Activated naive CD8-positive, alpha-beta T cell (primary cell): ENCODE results near the gene NIT1.

Experiments
- H3K27ac Mint-ChIP-seq: one replicate; pipeline ENCODE4 v1.8.0; 2021; ENCODE audit warnings: mixed read lengths
- H3K27me3 Mint-ChIP-seq: one replicate; pipeline ENCODE4 v1.8.0; 2021; ENCODE audit warnings: mixed read lengths
- H3K36me3 Mint-ChIP-seq: one replicate; pipeline ENCODE4 v1.8.0; 2021; ENCODE audit warnings: mixed read lengths
- H3K4me1 Mint-ChIP-seq: one replicate; pipeline ENCODE4 v1.8.0; 2021; ENCODE audit warnings: low read depth, mixed read lengths
- H3K4me3 Mint-ChIP-seq: one replicate; pipeline ENCODE4 v1.8.0; 2021; ENCODE audit warnings: mild to moderate bottlenecking, mixed read lengths
- H3K9me3 Mint-ChIP-seq: one replicate; pipeline ENCODE4 v1.8.0; 2021; ENCODE audit warnings: low read depth, mixed read lengths

Gene NIT1

DNA sequence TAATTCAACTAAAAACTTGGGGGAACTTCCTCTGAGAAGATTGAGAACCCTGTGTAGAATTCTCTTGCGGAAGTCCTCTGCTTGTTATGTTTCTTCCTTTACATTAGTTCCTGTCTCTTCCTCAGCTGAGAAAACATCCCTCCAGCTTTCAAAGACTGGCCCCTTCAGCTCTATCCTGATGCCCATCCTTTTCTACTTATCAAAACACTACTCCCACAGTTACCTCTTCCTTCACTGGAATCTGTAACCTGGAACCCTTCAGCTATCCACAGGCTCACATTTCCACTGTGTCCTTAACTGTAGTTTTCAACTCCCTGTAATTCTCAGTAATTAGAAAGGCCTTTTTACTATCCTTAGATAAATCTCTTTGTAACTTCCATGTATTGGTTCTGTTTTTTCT is 20.5 kb downstream of the NIT1 start:
- no peak overlapping the region for H3K4me3 Mint-ChIP-seq
- H3K4me1 Mint-ChIP-seq: peaks cover 5% of the 10 kb centered on the region
- H3K36me3 Mint-ChIP-seq: no peaks in the 10 kb centered on the region
- H3K9me3 Mint-ChIP-seq: no peaks in the 10 kb centered on the region
- H3K27ac Mint-ChIP-seq: peak overlapping the region; percentile 17
- no peaks in the 10 kb centered on the region for H3K27me3 Mint-ChIP-seq

DNA sequence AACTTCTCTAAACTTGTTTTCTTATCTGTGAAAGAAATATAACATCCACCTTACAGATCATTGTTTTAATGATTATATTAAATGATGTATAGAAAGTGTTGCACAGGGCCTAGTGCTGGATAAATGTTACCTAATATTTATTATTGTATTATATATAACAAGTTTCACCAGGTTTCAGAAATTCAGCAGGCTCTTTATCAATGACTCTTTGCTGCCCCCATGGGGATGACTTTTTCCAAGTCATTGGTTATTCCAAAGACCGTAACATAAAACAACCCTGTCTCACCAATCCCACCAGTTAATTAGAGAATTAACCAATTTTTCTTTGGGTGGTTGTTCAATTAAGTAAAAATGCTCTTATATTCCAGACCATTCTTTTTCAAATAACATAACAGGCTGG is 21.9 kb downstream of the NIT1 start:
- no peaks in the 10 kb centered on the region for H3K36me3 Mint-ChIP-seq
- H3K27me3 Mint-ChIP-seq: no peaks in the 10 kb centered on the region
- no peaks in the 10 kb centered on the region for H3K9me3 Mint-ChIP-seq
- H3K27ac Mint-ChIP-seq: no peak overlapping the region
- H3K4me3 Mint-ChIP-seq: no peak overlapping the region
- H3K4me1 Mint-ChIP-seq: peaks cover 5% of the 10 kb centered on the region

DNA sequence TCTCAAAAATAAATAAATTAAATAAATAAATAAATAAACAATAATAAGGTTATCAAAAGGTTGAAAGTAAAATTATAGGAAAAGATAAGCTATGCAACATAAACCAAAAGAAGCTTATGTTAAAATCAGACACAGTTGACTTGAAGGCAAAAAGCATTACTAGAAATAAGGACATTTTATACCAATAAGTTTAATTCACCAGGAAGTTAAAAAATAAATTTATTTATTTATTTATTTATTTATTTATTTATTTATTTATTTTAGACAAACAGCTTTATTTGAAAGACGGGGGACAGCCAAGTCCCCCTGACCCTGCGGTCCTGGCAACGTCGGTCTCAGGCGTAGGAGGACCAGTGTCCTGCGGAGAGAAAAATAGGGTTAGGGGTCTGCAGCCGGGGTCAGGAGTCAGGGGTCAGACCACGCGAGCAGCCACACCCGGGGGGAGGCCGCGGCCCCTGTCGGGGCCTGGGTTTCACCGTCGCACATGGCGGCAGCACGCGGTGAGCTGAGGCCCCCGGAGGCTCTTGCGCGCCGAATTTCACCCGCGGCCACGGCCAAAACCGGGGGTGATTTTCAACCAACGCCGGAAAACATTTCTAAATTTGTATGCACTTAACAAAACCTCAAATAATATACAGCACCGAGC is 23.0 kb downstream of the NIT1 start:
- Mint-ChIP-seq H3K27ac (no peak overlapping the region), H3K27me3 (no peaks in the 10 kb centered on the region), H3K36me3 (no peaks in the 10 kb centered on the region), H3K4me1 (peaks cover 1% of the 10 kb centered on the region), H3K9me3 (no peaks in the 10 kb centered on the region), H3K4me3 (no peak overlapping the region)

DNA sequence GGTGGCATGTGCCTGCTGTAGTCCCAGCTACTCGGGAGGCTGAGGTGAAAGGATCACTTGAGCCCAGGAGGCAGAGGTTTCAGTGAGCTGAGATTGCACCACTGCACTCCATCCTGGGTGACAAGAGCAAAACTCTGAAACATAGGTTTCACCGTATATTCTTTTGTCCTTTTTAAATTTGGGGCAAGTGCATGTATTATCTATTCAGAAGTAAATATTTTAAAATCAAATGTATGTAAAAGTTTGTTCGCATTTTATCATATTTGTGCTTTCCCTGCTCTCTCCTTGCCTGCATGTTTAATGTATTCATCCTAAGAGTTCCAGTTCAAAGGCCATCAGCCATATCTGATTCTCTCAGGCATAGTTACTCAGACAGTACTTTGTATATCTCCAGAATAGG is 27.9 kb downstream of the NIT1 start:
- Mint-ChIP-seq H3K27me3 (no peaks in the 10 kb centered on the region), H3K4me1 (no peaks in the 10 kb centered on the region), H3K27ac (no peak overlapping the region), H3K4me3 (no peak overlapping the region), H3K9me3 (no peaks in the 10 kb centered on the region), H3K36me3 (no peaks in the 10 kb centered on the region)

DNA sequence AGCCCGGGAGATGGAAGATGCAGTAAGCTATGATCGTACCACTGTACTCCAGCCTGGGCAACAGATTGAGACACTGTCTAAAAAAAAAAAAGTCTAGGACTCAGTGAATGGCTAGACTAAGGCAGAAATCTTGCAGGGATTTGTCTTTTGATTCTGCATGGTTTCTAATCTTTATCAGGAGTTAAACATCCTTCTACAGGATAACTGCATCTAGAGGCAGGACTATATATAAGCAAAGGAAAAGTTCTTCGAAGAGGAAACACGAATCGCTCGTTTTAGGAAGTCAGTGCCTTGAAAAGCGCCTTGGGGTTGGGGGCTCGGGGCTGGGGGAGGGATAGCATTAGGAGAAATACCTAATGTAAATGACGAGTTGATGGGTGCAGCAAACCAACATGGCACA is 35.3 kb downstream of the NIT1 start:
- Mint-ChIP-seq H3K36me3 (peaks cover 9% of the 10 kb centered on the region), H3K27me3 (no peaks in the 10 kb centered on the region), H3K4me1 (peaks cover 23% of the 10 kb centered on the region), H3K27ac (peak overlapping the region; percentile 78), H3K9me3 (no peaks in the 10 kb centered on the region), H3K4me3 (peak overlapping the region; percentile 98)

DNA sequence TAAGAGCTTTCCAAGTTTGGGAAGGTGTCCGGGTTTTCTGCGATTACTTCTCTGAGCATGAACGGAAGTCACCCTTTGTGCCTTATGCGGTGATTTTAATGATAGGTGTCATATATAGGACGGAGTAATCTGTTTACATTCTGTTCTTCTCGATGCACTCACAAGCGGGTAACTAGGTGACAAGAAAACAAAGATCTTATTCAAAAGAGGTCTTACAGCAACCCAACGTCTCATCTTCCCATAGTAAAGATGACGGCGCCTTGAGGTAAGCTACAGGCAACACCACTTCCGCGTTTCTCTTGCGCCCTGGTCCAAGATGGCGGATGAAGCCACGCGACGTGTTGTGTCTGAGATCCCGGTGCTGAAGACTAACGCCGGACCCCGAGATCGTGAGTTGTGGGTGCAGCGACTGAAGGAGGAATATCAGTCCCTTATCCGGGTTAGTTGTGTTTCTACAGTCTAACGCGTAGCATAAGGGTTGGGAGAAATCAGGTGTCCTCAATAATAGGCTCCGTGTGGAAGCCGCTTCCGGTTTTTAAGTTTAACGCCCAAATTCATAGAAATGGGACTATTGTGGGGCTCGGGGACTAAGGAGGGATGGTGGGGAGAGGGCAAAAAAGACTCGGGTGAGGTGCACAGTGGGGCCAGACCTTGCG is 35.9 kb downstream of the NIT1 start, which contains the start of gene UFC1:
Gene UFC1, plus strand, starts transcription at position 297 of the 656 bp plus-strand sequence. Its CDS starts 20 bp downstream, at position 317.
- Mint-ChIP-seq H3K4me3 (peak within 1 kb of the TSS; percentile 98), H3K36me3 (peaks cover 9% of the 10 kb centered on the region), H3K27ac (peak within 1 kb of the TSS; percentile 100), H3K9me3 (no peaks in the 10 kb centered on the region), H3K4me1 (peaks cover 29% of the 10 kb centered on the region), H3K27me3 (no peaks in the 10 kb centered on the region)

DNA sequence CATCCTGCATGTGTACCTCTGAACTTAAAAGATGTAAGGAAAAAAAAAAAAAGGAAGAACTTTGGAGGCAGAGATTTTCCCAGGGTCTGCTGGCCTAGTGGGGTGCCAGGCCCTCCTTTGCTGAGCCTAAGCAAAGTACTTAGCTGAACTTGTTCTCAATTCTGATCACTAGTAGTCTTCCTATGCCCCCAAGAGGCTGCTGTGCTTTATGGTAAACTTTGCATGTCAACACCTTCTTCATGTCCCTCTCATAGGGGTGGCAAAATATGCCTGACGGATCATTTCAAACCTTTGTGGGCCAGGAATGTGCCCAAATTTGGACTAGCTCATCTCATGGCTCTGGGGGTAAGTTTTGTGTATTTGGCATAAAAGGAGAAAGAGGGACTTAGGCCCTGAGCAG is 40.0 kb downstream of the NIT1 start:
- peak overlapping the region; percentile 92 for H3K4me3 Mint-ChIP-seq
- no peaks in the 10 kb centered on the region for H3K27me3 Mint-ChIP-seq
- H3K36me3 Mint-ChIP-seq: peaks cover 14% of the 10 kb centered on the region
- H3K4me1 Mint-ChIP-seq: peaks cover 61% of the 10 kb centered on the region
- no peaks in the 10 kb centered on the region for H3K9me3 Mint-ChIP-seq
- H3K27ac Mint-ChIP-seq: peak overlapping the region; percentile 92

DNA sequence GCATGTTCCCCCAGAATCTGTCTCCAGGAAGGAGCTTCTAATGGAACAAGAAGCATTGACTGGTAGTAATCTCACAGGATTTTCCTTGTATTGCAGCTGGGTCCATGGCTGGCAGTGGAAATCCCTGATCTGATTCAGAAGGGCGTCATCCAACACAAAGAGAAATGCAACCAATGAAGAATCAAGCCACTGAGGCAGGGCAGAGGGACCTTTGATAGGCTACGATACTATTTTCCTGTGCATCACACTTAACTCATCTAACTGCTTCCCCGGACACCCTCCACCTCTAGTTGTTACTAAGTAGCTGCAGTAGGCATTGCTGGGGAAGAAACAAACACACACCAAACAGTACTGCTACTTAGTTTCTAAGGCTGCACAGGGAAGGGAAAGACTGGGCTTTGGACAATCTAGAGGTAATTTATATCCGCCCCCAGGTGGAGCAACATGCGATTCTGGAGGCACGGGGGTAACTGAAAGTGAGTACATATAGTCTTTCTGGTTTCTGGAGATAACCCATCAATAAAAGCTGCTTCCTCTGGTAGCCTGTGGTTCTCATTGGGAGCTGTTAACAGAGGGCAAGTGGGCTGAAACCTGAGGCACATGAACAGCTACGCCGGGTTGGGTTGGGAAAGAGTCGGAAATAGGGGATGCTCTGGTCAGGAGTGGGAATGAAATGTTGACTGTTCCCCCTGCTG is 40.6 kb downstream of the NIT1 start:
- H3K4me1 Mint-ChIP-seq: peaks cover 59% of the 10 kb centered on the region
- H3K27me3 Mint-ChIP-seq: no peaks in the 10 kb centered on the region
- H3K36me3 Mint-ChIP-seq: peaks cover 14% of the 10 kb centered on the region
- peak overlapping the region; percentile 92 for H3K4me3 Mint-ChIP-seq
- H3K9me3 Mint-ChIP-seq: no peaks in the 10 kb centered on the region
- H3K27ac Mint-ChIP-seq: peak overlapping the region; percentile 92

DNA sequence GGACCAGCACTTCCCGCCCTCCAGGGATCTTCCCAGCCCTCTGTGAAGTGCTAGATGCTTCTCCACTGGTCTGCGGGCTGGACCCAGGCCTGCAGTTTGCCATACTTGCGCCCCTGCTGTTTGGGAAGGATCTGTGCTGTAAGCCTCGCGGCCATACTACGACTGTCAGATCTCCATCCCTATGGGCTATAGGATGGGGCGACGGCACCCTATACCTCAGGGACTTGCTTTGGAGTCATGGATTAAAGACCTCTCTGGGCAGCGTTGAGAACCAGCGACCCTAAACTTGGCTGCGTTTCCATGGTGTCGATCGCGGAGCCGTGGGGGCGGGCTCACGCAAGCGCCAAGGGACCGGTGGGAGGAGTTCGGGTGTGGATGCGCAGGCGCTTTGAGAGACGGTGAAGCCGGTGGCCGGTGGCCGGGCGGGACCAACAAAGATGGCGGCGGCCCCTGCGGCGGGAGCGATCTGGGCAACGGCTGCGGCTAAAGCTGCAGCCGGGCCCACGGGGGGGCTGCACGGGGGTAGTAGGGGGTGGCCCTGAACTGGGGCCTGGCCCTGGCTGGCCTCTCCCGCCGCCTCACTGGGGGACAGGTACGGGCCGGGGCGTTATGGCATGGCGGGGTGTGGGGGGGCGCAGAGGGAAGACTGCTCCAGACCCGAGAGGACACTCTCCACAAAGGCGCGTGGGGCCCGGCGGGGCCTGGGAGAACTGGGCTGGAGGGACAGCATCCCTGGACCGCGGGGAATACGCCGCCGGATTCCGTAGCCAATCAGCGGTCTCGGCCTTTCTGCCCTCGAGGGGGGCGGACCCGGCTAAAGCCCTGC is 41.4 kb downstream of the NIT1 start, which contains the start of gene USP21:
Gene USP21, plus strand, starts transcription at position 414 of the 826 bp plus-strand sequence. CDS start 1,141 bp downstream, outside the sequence.
- Mint-ChIP-seq H3K36me3 (peaks cover 14% of the 10 kb centered on the region), H3K4me1 (peaks cover 55% of the 10 kb centered on the region), H3K27ac (peak within 1 kb of the TSS; percentile 92)

DNA sequence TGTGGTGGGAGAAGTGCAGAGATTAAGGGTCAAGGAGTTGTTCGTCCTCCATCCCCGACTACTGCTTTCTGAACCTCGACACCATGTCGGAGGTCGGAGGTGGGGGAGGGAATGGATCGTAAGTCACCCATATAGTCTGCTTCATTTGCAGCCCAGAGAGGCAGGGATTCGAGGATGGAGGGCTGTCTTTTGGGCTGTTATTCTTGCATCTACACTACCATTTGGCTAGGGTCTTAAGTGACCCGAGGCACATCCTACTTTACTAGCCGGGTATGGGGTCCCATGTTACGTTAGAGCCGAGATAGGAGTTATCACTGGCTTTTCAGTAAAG is 42.0 kb downstream of the NIT1 start:
- H3K4me3 Mint-ChIP-seq: peak overlapping the region; percentile 92
- H3K27me3 Mint-ChIP-seq: no peaks in the 10 kb centered on the region
- H3K9me3 Mint-ChIP-seq: no peaks in the 10 kb centered on the region
- peaks cover 53% of the 10 kb centered on the region for H3K4me1 Mint-ChIP-seq
- H3K27ac Mint-ChIP-seq: peak overlapping the region; percentile 92
- peaks cover 14% of the 10 kb centered on the region for H3K36me3 Mint-ChIP-seq

More for the DNA sequence above, 41.4 kb downstream of the NIT1 start, which contains the start of gene USP21:
- no peaks in the 10 kb centered on the region for H3K9me3 Mint-ChIP-seq
- H3K4me3 Mint-ChIP-seq: peak within 1 kb of the TSS; percentile 92
- no peaks in the 10 kb centered on the region for H3K27me3 Mint-ChIP-seq

DNA sequence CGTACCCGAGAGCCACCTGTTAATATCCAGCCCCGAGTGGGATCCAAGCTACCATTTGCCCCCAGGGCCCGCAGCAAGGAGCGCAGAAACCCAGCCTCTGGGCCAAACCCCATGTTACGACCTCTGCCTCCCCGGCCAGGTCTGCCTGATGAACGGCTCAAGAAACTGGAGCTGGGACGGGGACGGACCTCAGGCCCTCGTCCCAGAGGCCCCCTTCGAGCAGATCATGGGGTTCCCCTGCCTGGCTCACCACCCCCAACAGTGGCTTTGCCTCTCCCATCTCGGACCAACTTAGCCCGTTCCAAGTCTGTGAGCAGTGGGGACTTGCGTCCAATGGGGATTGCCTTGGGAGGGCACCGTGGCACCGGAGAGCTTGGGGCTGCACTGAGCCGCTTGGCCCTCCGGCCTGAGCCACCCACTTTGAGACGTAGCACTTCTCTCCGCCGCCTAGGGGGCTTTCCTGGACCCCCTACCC is 42.8 kb downstream of the NIT1 start:
- H3K4me3 Mint-ChIP-seq: peak overlapping the region; percentile 92
- H3K36me3 Mint-ChIP-seq: peaks cover 12% of the 10 kb centered on the region
- H3K27me3 Mint-ChIP-seq: no peaks in the 10 kb centered on the region
- H3K4me1 Mint-ChIP-seq: peaks cover 52% of the 10 kb centered on the region
- no peaks in the 10 kb centered on the region for H3K9me3 Mint-ChIP-seq
- no peak overlapping the region for H3K27ac Mint-ChIP-seq

DNA sequence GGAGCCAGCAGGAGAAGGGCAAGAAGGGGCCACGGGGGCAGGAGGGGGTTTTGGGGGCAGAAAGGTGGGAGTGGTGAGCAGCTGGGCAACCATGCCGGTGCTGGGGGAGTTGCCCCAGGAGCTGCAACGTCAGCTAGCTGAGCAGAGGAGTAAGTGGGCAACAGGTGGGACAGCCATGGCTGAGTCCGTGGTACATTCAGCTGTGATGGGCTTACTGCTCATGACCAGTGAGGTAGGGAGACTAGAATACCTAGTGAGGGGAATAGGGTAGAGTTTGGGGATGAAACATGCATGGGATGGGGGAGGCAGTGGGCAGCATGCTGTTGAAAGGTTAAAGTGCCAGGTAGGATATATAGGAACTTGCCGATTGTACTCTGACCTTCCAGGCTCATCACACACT is 43.7 kb downstream of the NIT1 start:
- no peaks in the 10 kb centered on the region for H3K27me3 Mint-ChIP-seq
- peaks cover 49% of the 10 kb centered on the region for H3K4me1 Mint-ChIP-seq
- H3K4me3 Mint-ChIP-seq: peak overlapping the region; percentile 92
- H3K27ac Mint-ChIP-seq: peak overlapping the region; percentile 46
- H3K9me3 Mint-ChIP-seq: no peaks in the 10 kb centered on the region
- peaks cover 12% of the 10 kb centered on the region for H3K36me3 Mint-ChIP-seq

DNA sequence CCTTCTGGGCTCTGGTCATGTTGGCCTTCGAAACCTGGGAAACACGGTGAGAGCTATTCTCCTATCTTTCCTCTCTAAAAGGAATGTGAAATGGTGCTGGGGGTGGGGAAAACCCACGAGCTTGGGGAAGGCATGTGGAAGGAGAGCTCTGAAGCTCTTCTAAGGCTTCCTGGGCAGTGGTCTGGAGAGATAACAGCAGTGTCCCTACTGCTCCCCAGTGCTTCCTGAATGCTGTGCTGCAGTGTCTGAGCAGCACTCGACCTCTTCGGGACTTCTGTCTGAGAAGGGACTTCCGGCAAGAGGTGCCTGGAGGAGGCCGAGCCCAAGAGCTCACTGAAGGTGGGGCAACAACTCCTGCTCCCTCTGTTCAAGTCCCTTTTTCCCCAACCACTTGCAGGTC is 44.1 kb downstream of the NIT1 start:
- H3K36me3 Mint-ChIP-seq: peaks cover 9% of the 10 kb centered on the region
- peaks cover 51% of the 10 kb centered on the region for H3K4me1 Mint-ChIP-seq
- H3K27me3 Mint-ChIP-seq: no peaks in the 10 kb centered on the region
- H3K4me3 Mint-ChIP-seq: peak overlapping the region; percentile 42
- no peaks in the 10 kb centered on the region for H3K9me3 Mint-ChIP-seq
- H3K27ac Mint-ChIP-seq: peak overlapping the region; percentile 46

DNA sequence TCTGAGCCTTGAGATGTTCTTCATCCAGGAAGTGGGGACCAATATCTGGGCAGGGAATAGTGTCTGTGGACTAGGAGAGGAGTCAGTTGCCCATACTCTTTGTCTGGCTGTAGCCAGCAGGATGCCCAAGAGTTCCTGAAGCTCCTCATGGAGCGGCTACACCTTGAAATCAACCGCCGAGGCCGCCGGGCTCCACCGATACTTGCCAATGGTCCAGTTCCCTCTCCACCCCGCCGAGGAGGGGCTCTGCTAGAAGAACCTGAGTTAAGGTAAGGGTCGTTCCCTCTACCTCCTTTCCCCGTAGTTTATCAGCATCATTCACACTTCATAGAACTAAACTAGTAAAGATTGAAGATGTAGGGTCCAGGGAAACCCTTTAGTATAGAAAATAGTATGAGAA is 44.9 kb downstream of the NIT1 start:
- H3K36me3 Mint-ChIP-seq: peaks cover 5% of the 10 kb centered on the region
- no peaks in the 10 kb centered on the region for H3K9me3 Mint-ChIP-seq
- H3K27ac Mint-ChIP-seq: peak overlapping the region; percentile 31
- peaks cover 54% of the 10 kb centered on the region for H3K4me1 Mint-ChIP-seq
- H3K4me3 Mint-ChIP-seq: no peak overlapping the region
- no peaks in the 10 kb centered on the region for H3K27me3 Mint-ChIP-seq
